ENCODE measurements around the gene SUCLG1.

Gene SUCLG1

GRCh38 chr2:84459018-84459943, at the start of gene SUCLG1:
Gene SUCLG1, minus strand, starts transcription at chr2:84459280. Its CDS starts 11 bp downstream, at chr2:84459269.
- DNase-seq, result peak; percentile 91

- no peak for DNase-seq
Measured at GRCh38 chr2:84498150-84498799, 39.2 kb upstream of the SUCLG1 start.

- no peak for DNase-seq
Measured at GRCh38 chr2:84497285-84497684, 38.2 kb upstream of the SUCLG1 start.

GRCh38 chr2:84496386-84496785, 37.3 kb upstream of the SUCLG1 start:
- DNase-seq, result no peak

- peak; percentile 64 for DNase-seq
Measured at GRCh38 chr2:84495539-84496146, 36.6 kb upstream of the SUCLG1 start.

- no peak for DNase-seq
Measured at GRCh38 chr2:84494070-84494469, 35.0 kb upstream of the SUCLG1 start.

- no peak for DNase-seq
Measured at GRCh38 chr2:84493514-84493913, 34.4 kb upstream of the SUCLG1 start.

- DNase-seq, result peak; percentile 15
Measured at GRCh38 chr2:84492571-84492970, 33.5 kb upstream of the SUCLG1 start.

GRCh38 chr2:84491741-84492140, 32.7 kb upstream of the SUCLG1 start:
- no peak for DNase-seq

- DNase-seq, result no peak
Measured at GRCh38 chr2:84491256-84491655, 32.2 kb upstream of the SUCLG1 start.

- no peak for DNase-seq
Measured at GRCh38 chr2:84487298-84487996, 28.4 kb upstream of the SUCLG1 start.

GRCh38 chr2:84486441-84487115, 27.5 kb upstream of the SUCLG1 start:
- no peak for DNase-seq

- peak; percentile 0 for DNase-seq
Measured at GRCh38 chr2:84483320-84483719, 24.2 kb upstream of the SUCLG1 start.

- peak; percentile 5 for DNase-seq
Measured at GRCh38 chr2:84482603-84483002, 23.5 kb upstream of the SUCLG1 start.

- no peak for DNase-seq
Measured at GRCh38 chr2:84481702-84482101, 22.6 kb upstream of the SUCLG1 start.

- no peak for DNase-seq
Measured at GRCh38 chr2:84478867-84479266, 19.8 kb upstream of the SUCLG1 start.

GRCh38 chr2:84477886-84478285, 18.8 kb upstream of the SUCLG1 start:
- DNase-seq, result no peak

GRCh38 chr2:84474176-84474575, 15.1 kb upstream of the SUCLG1 start:
- no peak for DNase-seq

GRCh38 chr2:84472856-84473565, 13.9 kb upstream of the SUCLG1 start:
- no peak for DNase-seq

GRCh38 chr2:84472423-84472822, 13.3 kb upstream of the SUCLG1 start:
- peak; percentile 9 for DNase-seq

- no peak for DNase-seq
Measured at GRCh38 chr2:84467389-84467788, 8.3 kb upstream of the SUCLG1 start.

GRCh38 chr2:84461310-84461709, 2.2 kb upstream of the SUCLG1 start:
- DNase-seq, result no peak
